ENCODE measurements around the gene WLS.

DNA sequence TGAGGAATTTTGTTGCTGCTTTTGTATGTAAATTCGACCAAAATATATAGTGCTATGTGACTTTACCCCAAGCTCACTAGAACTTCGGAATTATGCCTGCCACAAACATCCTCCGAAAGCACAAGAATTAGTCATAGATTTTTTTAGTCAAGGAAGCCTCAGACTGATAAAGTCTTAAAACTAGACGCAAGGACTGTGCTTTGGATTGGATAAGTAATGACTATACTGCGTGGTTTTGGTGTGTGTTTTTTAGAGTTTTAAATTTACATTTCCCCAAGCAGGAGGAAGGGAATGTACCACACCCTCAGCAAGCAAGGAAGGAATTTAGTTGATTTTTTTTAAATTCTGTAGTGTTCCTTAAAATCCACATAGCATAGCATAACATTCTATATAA is 10.3 kb downstream of the WLS start:
- TF ChIP-seq, protein P1, sequence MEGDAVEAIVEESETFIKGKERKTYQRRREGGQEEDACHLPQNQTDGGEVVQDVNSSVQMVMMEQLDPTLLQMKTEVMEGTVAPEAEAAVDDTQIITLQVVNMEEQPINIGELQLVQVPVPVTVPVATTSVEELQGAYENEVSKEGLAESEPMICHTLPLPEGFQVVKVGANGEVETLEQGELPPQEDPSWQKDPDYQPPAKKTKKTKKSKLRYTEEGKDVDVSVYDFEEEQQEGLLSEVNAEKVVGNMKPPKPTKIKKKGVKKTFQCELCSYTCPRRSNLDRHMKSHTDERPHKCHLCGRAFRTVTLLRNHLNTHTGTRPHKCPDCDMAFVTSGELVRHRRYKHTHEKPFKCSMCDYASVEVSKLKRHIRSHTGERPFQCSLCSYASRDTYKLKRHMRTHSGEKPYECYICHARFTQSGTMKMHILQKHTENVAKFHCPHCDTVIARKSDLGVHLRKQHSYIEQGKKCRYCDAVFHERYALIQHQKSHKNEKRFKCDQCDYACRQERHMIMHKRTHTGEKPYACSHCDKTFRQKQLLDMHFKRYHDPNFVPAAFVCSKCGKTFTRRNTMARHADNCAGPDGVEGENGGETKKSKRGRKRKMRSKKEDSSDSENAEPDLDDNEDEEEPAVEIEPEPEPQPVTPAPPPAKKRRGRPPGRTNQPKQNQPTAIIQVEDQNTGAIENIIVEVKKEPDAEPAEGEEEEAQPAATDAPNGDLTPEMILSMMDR (IDR thresholded peaks at IDR 0.05; ENCODE audit: insufficient read depth, low read depth, low read length), result no peak
- no peak for TF ChIP-seq EZH2 (IDR thresholded peaks at IDR 0.05; ENCODE audit: insufficient read depth, low read length)
